ENCODE measurements around the gene ANKRD36C.
"Not testable (repeated sequence)": the region's sequence is repeated elsewhere in the genome, so short reads cannot be mapped to it uniquely, and the experiment has no call there.

The ANKRD36C gene

GRCh38 chr2:96022126-96022525 is 30.5 kb upstream of the ANKRD36C start:
- H3K79me1 ChIP-seq (ENCODE audit: low read length); H3K27me3 ChIP-seq (ENCODE audit: insufficient read depth, low read length, poor library complexity); H3K4me1 ChIP-seq (ENCODE audit: control insufficient read depth, low read depth, low read length); H2BK5ac ChIP-seq (ENCODE audit: low read length); H3K4ac ChIP-seq (ENCODE audit: low read depth, low read length); H3K4me3 ChIP-seq (ENCODE audit: low read length); H3K79me2 ChIP-seq (ENCODE audit: control insufficient read depth, insufficient read depth, low read length); H2AK5ac ChIP-seq (ENCODE audit: low read length); H3K27ac ChIP-seq (ENCODE audit: low read depth, low read length); H3K9ac ChIP-seq (ENCODE audit: low read length); H2BK15ac ChIP-seq (replicated peaks; ENCODE audit: low read depth); H4K8ac ChIP-seq (ENCODE audit: low read depth, low read length); H2BK120ac ChIP-seq (ENCODE audit: low read depth, low read length); DNase-seq; H3K36me3 ChIP-seq (ENCODE audit: control insufficient read depth, insufficient read depth, low read length); H3K23ac ChIP-seq (ENCODE audit: low read length); H4K5ac ChIP-seq (ENCODE audit: low read length); H3K4me2 ChIP-seq (ENCODE audit: low read length); H3K56ac ChIP-seq (ENCODE audit: low read length); H3K18ac ChIP-seq (ENCODE audit: low read length): not testable (repeated sequence)
- WGBS (ENCODE audit: extremely low coverage, insufficient coverage, low lambda C conversion rate) = no CpG with 5 or more reads among the region's 7 CpGs

GRCh38 chr2:96021142-96021541 is 29.5 kb upstream of the ANKRD36C start:
- not testable (repeated sequence) for H3K4ac ChIP-seq (ENCODE audit: low read depth, low read length); DNase-seq; H3K4me1 ChIP-seq (ENCODE audit: control insufficient read depth, low read depth, low read length)

GRCh38 chr2:96019909-96020590 is 28.4 kb upstream of the ANKRD36C start:
- H3K4me1 ChIP-seq (ENCODE audit: control insufficient read depth, low read depth, low read length); H3K79me2 ChIP-seq (ENCODE audit: control insufficient read depth, insufficient read depth, low read length); H2BK120ac ChIP-seq (ENCODE audit: low read depth, low read length); H3K4me3 ChIP-seq (ENCODE audit: low read length); DNase-seq; H3K56ac ChIP-seq (ENCODE audit: low read length); H3K36me3 ChIP-seq (ENCODE audit: control insufficient read depth, insufficient read depth, low read length); H2BK5ac ChIP-seq (ENCODE audit: low read length); H3K27ac ChIP-seq (ENCODE audit: low read depth, low read length); H4K8ac ChIP-seq (ENCODE audit: low read depth, low read length); H4K5ac ChIP-seq (ENCODE audit: low read length); H3K4ac ChIP-seq (ENCODE audit: low read depth, low read length); H3K23ac ChIP-seq (ENCODE audit: low read length); H3K9ac ChIP-seq (ENCODE audit: low read length); H3K4me2 ChIP-seq (ENCODE audit: low read length); H2AK5ac ChIP-seq (ENCODE audit: low read length); H3K18ac ChIP-seq (ENCODE audit: low read length); H3K79me1 ChIP-seq (ENCODE audit: low read length); H3K27me3 ChIP-seq (ENCODE audit: insufficient read depth, low read length, poor library complexity); H2BK15ac ChIP-seq (replicated peaks; ENCODE audit: low read depth): not testable (repeated sequence)
- no CpG with 5 or more reads among the region's 9 CpGs for WGBS (ENCODE audit: extremely low coverage, insufficient coverage, low lambda C conversion rate)

More at GRCh38 chr2:96021142-96021541, 29.5 kb upstream of the ANKRD36C start:
- not testable (repeated sequence) for H3K56ac ChIP-seq (ENCODE audit: low read length); H3K27me3 ChIP-seq (ENCODE audit: insufficient read depth, low read length, poor library complexity); H3K18ac ChIP-seq (ENCODE audit: low read length); H3K27ac ChIP-seq (ENCODE audit: low read depth, low read length); H4K8ac ChIP-seq (ENCODE audit: low read depth, low read length); H3K23ac ChIP-seq (ENCODE audit: low read length); H3K79me1 ChIP-seq (ENCODE audit: low read length); H3K4me2 ChIP-seq (ENCODE audit: low read length); H4K5ac ChIP-seq (ENCODE audit: low read length); H3K4me3 ChIP-seq (ENCODE audit: low read length); H2BK5ac ChIP-seq (ENCODE audit: low read length); H2AK5ac ChIP-seq (ENCODE audit: low read length); H3K9ac ChIP-seq (ENCODE audit: low read length); H3K79me2 ChIP-seq (ENCODE audit: control insufficient read depth, insufficient read depth, low read length); H2BK120ac ChIP-seq (ENCODE audit: low read depth, low read length); H2BK15ac ChIP-seq (replicated peaks; ENCODE audit: low read depth); H3K36me3 ChIP-seq (ENCODE audit: control insufficient read depth, insufficient read depth, low read length)
- no CpG with 5 or more reads among the region's 4 CpGs for WGBS (ENCODE audit: extremely low coverage, insufficient coverage, low lambda C conversion rate)

- not testable (repeated sequence) for H2BK15ac ChIP-seq (replicated peaks; ENCODE audit: low read depth); H3K9ac ChIP-seq (ENCODE audit: low read length)
These were observed 24.7 kb upstream of the ANKRD36C start for GRCh38 chr2:96016321-96016720.

GRCh38 chr2:96012792-96013264 is 21.2 kb upstream of the ANKRD36C start:
- H3K27ac ChIP-seq (ENCODE audit: low read depth, low read length); H3K79me2 ChIP-seq (ENCODE audit: control insufficient read depth, insufficient read depth, low read length); H3K4me1 ChIP-seq (ENCODE audit: control insufficient read depth, low read depth, low read length); H4K8ac ChIP-seq (ENCODE audit: low read depth, low read length); H3K79me1 ChIP-seq (ENCODE audit: low read length); H2BK5ac ChIP-seq (ENCODE audit: low read length); H3K36me3 ChIP-seq (ENCODE audit: control insufficient read depth, insufficient read depth, low read length); H3K23ac ChIP-seq (ENCODE audit: low read length); H3K4ac ChIP-seq (ENCODE audit: low read depth, low read length); H4K5ac ChIP-seq (ENCODE audit: low read length); H3K4me3 ChIP-seq (ENCODE audit: low read length); H3K9ac ChIP-seq (ENCODE audit: low read length); DNase-seq; H3K18ac ChIP-seq (ENCODE audit: low read length); H3K27me3 ChIP-seq (ENCODE audit: insufficient read depth, low read length, poor library complexity); H3K56ac ChIP-seq (ENCODE audit: low read length); H3K4me2 ChIP-seq (ENCODE audit: low read length); H2BK15ac ChIP-seq (replicated peaks; ENCODE audit: low read depth); H2BK120ac ChIP-seq (ENCODE audit: low read depth, low read length); H2AK5ac ChIP-seq (ENCODE audit: low read length): not testable (repeated sequence)
- WGBS (ENCODE audit: extremely low coverage, insufficient coverage, low lambda C conversion rate) = no CpG with 5 or more reads among the region's 1 CpG

More at GRCh38 chr2:96016321-96016720, 24.7 kb upstream of the ANKRD36C start:
- not testable (repeated sequence) for H3K18ac ChIP-seq (ENCODE audit: low read length); H3K23ac ChIP-seq (ENCODE audit: low read length); H3K27ac ChIP-seq (ENCODE audit: low read depth, low read length); H3K4me2 ChIP-seq (ENCODE audit: low read length); H3K56ac ChIP-seq (ENCODE audit: low read length); H2AK5ac ChIP-seq (ENCODE audit: low read length); H3K79me1 ChIP-seq (ENCODE audit: low read length); H3K4me1 ChIP-seq (ENCODE audit: control insufficient read depth, low read depth, low read length); H2BK120ac ChIP-seq (ENCODE audit: low read depth, low read length); H3K36me3 ChIP-seq (ENCODE audit: control insufficient read depth, insufficient read depth, low read length); H3K27me3 ChIP-seq (ENCODE audit: insufficient read depth, low read length, poor library complexity); H4K8ac ChIP-seq (ENCODE audit: low read depth, low read length); H2BK5ac ChIP-seq (ENCODE audit: low read length); H3K4me3 ChIP-seq (ENCODE audit: low read length); H3K4ac ChIP-seq (ENCODE audit: low read depth, low read length); DNase-seq; H4K5ac ChIP-seq (ENCODE audit: low read length); H3K79me2 ChIP-seq (ENCODE audit: control insufficient read depth, insufficient read depth, low read length)
- WGBS (ENCODE audit: extremely low coverage, insufficient coverage, low lambda C conversion rate) = no CpG with 5 or more reads among the region's 4 CpGs

All from mesendoderm (in vitro differentiated cells).